NCI-H82 (cell line): ENCODE results near the gene PMF1.
"Not testable (repeated sequence)": the region's sequence is repeated elsewhere in the genome, so short reads cannot be mapped to it uniquely, and the experiment has no call there.

Experiments used
- DNase-seq: peaks from one replicate; lab custom pipeline; 2025; lab: John Stamatoyannopoulos, UW

Gene PMF1, protein sequence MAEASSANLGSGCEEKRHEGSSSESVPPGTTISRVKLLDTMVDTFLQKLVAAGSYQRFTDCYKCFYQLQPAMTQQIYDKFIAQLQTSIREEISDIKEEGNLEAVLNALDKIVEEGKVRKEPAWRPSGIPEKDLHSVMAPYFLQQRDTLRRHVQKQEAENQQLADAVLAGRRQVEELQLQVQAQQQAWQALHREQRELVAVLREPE

GRCh38 chr1:156212833-156213643 lies at the start of gene PMF1:
TSS of gene PMF1 (plus strand) at chr1:156213007. CDS start at chr1:156213016, 9 bp downstream.
- peak; percentile 99 for DNase-seq

- DNase-seq, result no peak
These were observed 49.1 kb upstream of the PMF1 start for GRCh38 chr1:156163712-156164111.

DNA sequence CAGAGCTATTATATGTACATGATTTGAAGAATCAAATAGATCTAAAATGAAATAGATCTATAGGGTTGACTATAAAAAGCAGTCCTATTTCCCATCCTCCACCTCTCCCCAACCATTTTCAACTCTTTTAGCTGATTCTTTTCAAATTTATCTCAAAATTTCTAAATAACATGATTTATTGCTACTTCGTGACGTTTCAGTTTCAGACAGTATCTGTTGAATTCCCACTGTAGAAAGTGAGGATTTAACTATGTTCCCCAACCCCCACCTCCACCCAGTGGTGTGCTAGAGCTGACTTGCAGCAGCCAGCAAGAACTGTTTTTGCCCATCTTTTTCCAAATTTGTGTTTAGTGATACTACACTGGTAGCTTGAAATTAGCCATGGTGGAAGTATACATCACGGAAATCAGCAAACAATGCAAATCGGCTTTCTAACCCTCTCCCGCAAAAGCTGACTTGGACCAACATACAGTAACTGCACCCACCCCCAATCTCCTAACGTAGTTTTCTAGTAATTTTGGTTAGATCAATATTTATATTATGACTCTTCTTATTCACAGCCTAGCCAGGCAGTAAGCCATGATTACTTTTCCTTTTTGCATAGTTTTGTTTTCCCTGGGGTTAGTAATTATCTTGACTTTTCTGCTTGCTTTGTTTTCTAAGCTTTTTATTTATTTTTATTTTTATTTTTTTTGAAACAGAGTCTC lies 48.5 kb upstream of the PMF1 start:
- DNase-seq, result no peak

GRCh38 chr1:156165083-156165482 lies 47.7 kb upstream of the PMF1 start:
- no peak for DNase-seq

DNA sequence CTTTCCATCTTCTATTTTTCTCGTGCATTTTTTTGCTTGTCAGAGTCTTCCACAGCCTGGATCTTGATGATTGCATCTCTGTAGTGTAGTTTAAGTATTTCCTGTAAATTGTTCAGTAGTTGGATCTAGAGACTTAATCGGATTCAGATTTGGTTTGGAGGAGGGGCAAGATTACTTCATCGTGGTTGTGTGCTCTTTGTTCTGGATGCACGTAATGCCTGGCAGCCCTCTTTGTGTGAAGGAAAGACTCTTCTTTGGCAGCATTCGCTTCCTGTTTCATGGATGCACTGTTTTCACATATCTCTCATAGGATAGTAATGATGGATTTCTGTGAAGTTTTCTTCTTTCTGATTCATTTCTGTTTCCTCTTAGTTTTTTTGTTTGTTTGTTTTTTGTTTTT lies 45.3 kb upstream of the PMF1 start:
- peak; percentile 93 for DNase-seq

DNA sequence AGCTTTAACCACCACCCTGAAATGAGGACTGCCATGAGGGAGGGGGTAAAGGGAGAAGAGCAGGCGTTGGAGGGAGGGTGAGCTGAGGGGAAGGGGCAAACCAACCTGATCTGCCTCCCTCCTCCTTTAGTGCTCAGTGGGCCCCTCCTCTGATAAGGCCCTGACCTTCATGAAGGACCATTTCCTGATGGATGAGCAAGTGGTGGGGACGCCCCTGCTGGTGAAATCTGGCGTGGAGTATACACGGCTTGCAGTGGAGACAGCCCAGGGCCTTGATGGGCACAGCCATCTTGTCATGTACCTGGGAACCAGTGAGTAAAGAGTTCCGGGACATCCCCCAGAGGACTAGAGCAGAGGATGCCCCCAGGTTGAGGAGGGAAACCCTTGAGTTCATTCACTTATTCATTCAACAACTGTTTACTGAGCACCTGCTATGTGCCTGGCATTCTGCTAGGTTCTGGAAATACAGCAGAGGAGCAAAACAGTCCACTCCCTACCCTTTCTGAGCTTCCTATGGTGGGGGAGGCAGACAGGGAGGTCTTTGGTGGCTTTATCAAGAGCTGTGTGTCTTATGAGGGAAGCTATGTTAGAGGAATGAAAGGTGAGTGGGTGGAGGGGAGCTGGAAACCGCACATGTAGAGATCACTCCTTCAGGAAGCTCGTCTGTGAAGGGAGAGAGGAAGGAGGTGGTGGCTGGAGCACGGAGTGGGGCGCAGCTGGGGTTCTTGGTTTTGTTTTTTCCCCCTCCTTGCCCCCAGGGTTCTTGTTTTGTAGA lies 39.9 kb upstream of the PMF1 start:
- DNase-seq, result peak; percentile 30

DNA sequence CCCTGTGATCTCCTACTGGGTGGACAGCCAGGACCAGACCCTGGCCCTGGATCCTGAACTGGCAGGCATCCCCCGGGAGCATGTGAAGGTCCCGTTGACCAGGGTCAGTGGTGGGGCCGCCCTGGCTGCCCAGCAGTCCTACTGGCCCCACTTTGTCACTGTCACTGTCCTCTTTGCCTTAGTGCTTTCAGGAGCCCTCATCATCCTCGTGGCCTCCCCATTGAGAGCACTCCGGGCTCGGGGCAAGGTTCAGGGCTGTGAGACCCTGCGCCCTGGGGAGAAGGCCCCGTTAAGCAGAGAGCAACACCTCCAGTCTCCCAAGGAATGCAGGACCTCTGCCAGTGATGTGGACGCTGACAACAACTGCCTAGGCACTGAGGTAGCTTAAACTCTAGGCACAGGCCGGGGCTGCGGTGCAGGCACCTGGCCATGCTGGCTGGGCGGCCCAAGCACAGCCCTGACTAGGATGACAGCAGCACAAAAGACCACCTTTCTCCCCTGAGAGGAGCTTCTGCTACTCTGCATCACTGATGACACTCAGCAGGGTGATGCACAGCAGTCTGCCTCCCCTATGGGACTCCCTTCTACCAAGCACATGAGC lies 36.1 kb upstream of the PMF1 start:
- DNase-seq, result no peak

- peak; percentile 57 for DNase-seq
These were observed 34.7 kb upstream of the PMF1 start for GRCh38 chr1:156177919-156178654.

DNA sequence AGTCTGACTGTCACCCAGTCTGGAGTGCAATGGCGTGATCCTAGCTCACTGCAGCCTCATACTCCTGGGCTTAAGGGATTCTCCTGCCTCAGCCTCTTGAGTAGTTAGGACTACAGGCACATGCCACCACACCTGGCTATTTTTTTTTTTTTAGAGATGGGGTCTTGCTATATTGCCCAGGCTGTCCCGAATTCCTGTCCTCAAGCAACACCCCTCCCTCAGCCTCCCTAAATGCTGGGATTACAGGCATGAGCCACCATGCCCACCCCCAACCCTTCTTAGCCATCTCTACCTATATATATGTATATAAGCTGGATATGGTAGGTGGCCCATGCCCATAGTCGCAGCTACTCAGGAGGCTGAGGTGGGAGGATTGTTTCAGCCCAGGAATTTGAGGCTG lies 32.3 kb upstream of the PMF1 start:
- peak; percentile 65 for DNase-seq

- peak; percentile 94 for DNase-seq
These were observed 31.3 kb upstream of the PMF1 start for GRCh38 chr1:156181391-156181924.

GRCh38 chr1:156182010-156182779 lies 30.6 kb upstream of the PMF1 start:
- peak; percentile 44 for DNase-seq

GRCh38 chr1:156186347-156187177 lies 26.2 kb upstream of the PMF1 start:
- DNase-seq, result not testable (repeated sequence)

DNA sequence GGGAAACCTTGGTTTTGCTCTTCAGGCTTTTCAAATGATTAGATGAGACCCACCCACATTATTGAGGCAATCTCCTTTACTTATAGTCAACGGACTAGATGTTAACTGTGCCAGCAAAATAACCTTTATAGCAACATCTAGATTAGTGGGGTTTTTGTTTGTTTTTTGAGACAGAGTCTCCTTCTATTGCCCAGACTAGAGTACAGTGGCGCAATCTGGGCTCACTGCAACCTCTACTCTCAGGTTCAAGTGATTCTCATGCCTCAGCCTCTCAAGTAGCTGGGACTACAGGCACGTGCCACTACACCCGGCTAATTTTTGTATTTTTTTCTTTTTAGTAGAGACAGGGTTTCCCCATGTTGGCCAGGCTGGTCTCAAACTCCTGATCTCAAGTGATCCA lies 22.5 kb upstream of the PMF1 start:
- DNase-seq, result not testable (repeated sequence)

- DNase-seq, result peak; percentile 46
These were observed 21.4 kb upstream of the PMF1 start for GRCh38 chr1:156191292-156191964.

GRCh38 chr1:156193208-156193487 lies 19.7 kb upstream of the PMF1 start:
- no peak for DNase-seq

GRCh38 chr1:156193488-156194299 lies 19.1 kb upstream of the PMF1 start, which contains the start of gene SLC25A44:
TSS of gene SLC25A44 (plus strand) at chr1:156194104. CDS start at chr1:156199848, 5,744 bp downstream.
- peak; percentile 100 for DNase-seq

DNA sequence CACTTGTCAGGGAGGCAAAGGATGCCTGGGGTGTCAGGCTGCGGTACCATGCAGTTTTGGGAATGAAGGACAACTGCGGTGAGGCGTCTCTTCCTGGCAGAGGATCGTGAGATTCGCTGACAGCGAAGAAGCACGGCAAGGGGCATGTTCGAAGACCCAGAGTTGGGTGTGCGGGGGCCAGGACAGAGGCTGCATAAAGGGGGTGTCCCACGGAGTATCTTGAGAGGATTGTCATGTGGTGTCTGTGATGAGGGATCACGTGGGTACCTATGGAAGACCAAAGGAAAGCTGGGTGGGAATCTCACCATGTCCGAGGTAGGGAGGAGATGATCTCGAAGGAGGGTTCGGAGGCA lies 18.5 kb upstream of the PMF1 start:
- DNase-seq, result peak; percentile 37

GRCh38 chr1:156195853-156196252 lies 17.0 kb upstream of the PMF1 start:
- DNase-seq, result no peak
